Motor neuron (in vitro differentiated cells): ENCODE measurements around the gene CELA1. TPM values are rescaled to one million over a fixed set of nuclear protein-coding genes. Genes with fewer than 3 reads are reported as not detected.

Experiments
- ATAC-seq, 8 experiments: fragments of 200-7000 bp; cut with Tn5 transposase; replicated peaks in 6 of 8; 2 replicates each; pipeline ENCODE4 v1.8.0; 2021; ENCODE audit warnings: mild to moderate bottlenecking in 8 of 8, moderate library complexity in 8 of 8
- H3K27ac ChIP-seq, 2 donors: fragments of 250-450 bp; sonication (Bioruptor Pico); 2 replicates each; pipeline ENCODE4 v1.9.0; 2021; ENCODE audit warnings: antibody characterized with exemption in 2 of 2, mild to moderate bottlenecking in 2 of 2, moderate library complexity in 1 of 2
- H3K4me1 ChIP-seq, 2 donors: fragments of 250-450 bp; sonication (Bioruptor Pico); replicated peaks in 1 of 2; 2 replicates each; pipeline ENCODE4 v1.6.1; 2021; ENCODE audit warnings: antibody characterized with exemption in 2 of 2, mild to moderate bottlenecking in 2 of 2, moderate library complexity in 1 of 2
- H3K4me3 ChIP-seq, 5 donors: fragments of 250-450 bp; sonication (Bioruptor Pico); 2 replicates each; pipeline ENCODE4 v1.9.0; 2021; ENCODE audit warnings: antibody characterized with exemption in 5 of 5, mild to moderate bottlenecking in 5 of 5, moderate library complexity in 4 of 5
- WGBS, 10 experiments: fragments of 450-650 bp; shearing (Covaris generic); methylation state at CpG; one replicate each; pipeline ENCODE4 v1.0.0; 2022; 5-methylcytosine and 5-hydroxymethylcytosine counted together
- in situ Hi-C, 9 experiments: fragments of 400-800 bp; cut with MboI; loops; one replicate each; pipeline ENCODE4 v1.15.0; 2021; ENCODE audit warnings: low sequenced_read_pairs in 9 of 9, low pct_unique_long_range_greater_than_20kb in 2 of 9; ENCODE audit not compliant: unreplicated experiment in 9 of 9
- total RNA-seq, 8 experiments: library from RNA; unstranded; fragments of 300-600 nt; gene quantifications; 2 replicates each; pipeline versions ENCODE4 v1.2.3 to v1.2.4, GENCODE V29; 2022

CELA1 gene
- total RNA-seq, result not detected

DNA sequence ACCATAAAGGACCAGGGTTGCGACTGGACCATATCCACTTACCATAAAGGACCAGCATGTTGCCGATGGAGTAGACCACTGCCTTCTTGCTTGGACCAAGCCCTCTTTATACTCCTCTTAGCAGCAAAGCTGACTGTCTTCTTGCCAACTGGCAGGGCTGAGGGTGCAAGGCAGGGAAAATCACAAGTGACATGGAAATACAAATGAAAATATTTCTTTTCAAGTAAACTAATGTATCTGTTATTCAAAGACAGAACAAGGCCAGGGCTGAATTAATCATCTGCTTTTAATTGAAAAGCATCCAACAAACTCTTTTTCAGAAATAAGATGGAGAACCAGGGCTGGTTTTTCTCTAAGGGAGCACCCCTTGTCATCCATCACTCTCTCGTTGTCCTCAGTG lies at the start of gene CELA1:
TSS of gene CELA1 (minus strand) at position 99 of the 400 bp plus-strand sequence. CDS start at position 58, 41 bp downstream.
- Histone ChIP-seq H3K4me1 (no peaks in the 10 kb centered on the region), H3K27ac (no peak within 1 kb of the TSS), H3K4me3 (no peak within 1 kb of the TSS)
- ATAC-seq, result no peak
- in situ Hi-C loops, result loop anchor here in 6 of 9 experiments (10.0 to 25.0 kb wide), 6 partner anchors 82 to 534 kb away; partner anchors contain the start of genes TMPRSS12 (in 2 of the 6), CSRNP2 (in 1 of the 6), LETMD1 (in 1 of the 6) and SLC11A2 (in 1 of the 6)
- WGBS, 10 experiments, result 20 to 92% (median 71%) methylated on average over 1 to 3 of the region's 3 CpGs; no CpG with 5 or more reads in 2 of the 10 experiments

DNA sequence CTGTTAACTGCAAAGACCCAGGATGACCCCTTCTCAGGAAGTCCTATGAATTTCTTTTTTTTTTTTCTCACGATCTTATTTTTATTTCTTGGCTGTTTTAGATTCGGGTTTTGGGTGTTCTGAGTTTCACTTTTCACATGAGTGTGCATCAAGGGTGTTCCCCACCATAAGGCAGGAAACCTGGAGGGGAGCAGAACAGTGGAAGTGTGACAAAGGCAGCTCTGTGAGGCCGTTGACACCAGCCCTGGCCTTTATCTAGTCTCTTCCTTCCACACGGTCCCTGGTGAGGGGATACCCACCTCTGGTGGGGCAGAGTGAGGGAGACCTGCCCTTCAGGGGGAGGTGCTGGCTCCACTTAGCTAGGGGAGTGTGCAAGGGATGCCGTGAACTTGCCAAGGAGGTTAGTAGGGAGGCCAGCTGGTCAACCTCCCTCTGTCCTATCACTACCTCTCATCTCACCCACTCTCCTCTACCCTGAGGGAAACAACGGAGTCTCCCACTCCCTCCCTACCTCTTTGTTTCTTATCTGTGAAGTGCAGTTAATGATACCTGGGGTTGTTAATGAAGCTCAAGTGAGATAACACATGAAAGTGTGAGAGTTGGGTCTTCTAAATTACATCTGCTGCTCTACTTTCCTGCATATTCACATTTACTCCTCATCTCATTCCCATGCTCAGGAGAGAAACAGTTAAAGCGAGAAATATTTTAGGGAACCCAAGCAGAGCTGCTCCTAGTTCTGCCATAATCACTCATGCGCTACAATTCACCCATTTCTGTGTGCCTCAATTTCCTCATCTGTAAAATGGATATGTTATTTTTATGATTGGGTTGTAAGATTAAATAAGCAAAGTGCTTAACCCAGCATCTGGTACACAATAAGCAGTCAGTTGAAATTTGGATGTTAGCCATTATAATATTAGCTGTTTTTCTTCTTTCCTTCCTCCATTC lies 49.1 kb upstream of the CELA1 start:
- Histone ChIP-seq H3K4me3 (no peak overlapping the region), H3K4me1 (peaks cover 2 to 5% of the 10 kb centered on the region in 2 donors), H3K27ac (no peak overlapping the region)
- no peak for ATAC-seq
- WGBS, 10 experiments, result 33 to 100% (median 73%) methylated on average over 1 to 5 of the region's 8 CpGs; no CpG with 5 or more reads in 1 of the 10 experiments
- in situ Hi-C loops, result no loop called here

DNA sequence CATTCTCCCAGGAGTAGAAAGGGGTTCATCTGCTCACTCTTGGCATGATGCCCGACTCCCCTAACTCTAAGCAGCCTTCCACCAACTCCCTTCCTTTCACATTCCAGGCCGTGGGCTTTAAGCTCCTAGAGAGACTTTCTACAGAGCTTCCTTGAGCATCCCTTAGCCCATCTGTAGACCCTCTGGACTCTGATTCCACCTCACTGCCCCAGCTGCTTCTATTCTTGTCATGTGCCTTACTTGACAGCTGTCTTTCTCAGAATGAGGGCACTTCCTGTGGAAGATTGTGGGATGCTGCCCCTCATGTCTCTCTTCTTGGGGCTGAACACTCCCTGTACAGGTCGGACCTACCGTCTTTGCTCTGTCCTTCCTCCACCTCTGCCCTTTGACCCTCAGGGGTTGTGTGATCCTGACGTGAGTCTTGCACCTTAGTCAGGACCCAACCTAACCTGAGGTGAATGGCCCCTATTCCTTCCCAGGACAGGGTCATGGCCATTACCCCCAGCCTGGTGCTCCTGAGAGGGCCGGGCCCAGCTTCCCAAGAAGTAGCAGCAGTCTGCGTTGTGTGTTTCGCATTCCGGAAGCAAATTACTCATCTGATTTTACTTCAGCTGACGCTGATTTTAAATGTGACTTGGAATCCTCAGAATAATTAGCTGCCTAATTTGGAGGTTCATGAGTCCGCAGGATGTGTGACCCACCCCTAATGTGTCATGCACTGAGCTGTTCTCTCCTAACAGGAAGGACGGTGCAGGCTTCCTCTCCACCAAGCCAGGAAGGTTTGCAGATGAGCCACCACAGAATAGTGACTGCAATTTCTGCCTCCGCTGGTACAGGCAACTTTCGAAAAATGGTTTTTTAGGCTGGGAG lies 47.4 kb upstream of the CELA1 start:
- peak in 2 of 8 experiments; percentile 57 to 62 for ATAC-seq
- Histone ChIP-seq H3K4me3 (no peak overlapping the region), H3K4me1 (peaks cover 2 to 5% of the 10 kb centered on the region in 2 donors), H3K27ac (no peak overlapping the region)
- WGBS, 10 experiments, result 0 to 93% (median 64%) methylated on average over 1 to 11 of the region's 14 CpGs
- in situ Hi-C loops, result no loop called here

DNA sequence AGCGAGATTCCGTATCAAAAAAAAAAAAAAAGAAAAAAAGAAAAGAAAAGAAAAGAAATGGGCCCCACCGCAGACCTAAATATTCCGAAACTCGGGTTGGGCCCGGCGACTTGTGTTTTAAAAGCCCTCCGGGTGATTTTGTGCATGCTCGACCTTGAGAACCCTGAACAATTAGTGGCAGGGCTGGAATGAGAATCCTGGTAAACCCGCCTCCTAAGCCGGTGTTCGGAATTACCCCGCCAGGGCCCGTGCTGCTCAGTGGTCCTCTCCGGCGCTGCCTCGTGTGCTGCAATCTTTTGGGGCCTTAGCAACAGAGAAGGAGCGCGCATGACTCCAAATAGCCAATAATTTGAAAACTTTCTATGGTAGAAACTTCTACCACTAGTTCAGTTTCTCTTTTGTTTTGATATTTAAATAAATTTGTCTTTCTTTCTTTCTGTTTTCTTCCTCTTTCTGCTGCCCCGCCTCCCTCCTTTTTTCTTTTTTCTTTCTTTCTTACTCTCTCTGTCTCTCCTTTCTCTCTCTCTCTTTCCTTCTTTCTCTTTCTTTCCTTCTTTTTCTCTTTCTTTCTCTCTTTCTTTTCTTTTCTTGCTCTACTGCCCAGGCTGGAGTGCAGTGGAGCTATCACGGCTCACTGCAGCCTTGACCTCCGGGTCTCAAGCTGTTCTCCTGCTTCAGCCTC lies 46.2 kb upstream of the CELA1 start:
- Histone ChIP-seq H3K27ac (no peak overlapping the region), H3K4me1 (peaks cover 2 to 11% of the 10 kb centered on the region in 2 donors), H3K4me3 (no peak overlapping the region)
- in situ Hi-C loops, result no loop called here
- 32 to 85% (median 38%) methylated on average over 9 to 19 of the region's 22 CpGs; no CpG with 5 or more reads in 1 of the 10 experiments for WGBS, 10 experiments
- peak in 3 of 8 experiments; percentile 6 to 54 (median 34) for ATAC-seq

DNA sequence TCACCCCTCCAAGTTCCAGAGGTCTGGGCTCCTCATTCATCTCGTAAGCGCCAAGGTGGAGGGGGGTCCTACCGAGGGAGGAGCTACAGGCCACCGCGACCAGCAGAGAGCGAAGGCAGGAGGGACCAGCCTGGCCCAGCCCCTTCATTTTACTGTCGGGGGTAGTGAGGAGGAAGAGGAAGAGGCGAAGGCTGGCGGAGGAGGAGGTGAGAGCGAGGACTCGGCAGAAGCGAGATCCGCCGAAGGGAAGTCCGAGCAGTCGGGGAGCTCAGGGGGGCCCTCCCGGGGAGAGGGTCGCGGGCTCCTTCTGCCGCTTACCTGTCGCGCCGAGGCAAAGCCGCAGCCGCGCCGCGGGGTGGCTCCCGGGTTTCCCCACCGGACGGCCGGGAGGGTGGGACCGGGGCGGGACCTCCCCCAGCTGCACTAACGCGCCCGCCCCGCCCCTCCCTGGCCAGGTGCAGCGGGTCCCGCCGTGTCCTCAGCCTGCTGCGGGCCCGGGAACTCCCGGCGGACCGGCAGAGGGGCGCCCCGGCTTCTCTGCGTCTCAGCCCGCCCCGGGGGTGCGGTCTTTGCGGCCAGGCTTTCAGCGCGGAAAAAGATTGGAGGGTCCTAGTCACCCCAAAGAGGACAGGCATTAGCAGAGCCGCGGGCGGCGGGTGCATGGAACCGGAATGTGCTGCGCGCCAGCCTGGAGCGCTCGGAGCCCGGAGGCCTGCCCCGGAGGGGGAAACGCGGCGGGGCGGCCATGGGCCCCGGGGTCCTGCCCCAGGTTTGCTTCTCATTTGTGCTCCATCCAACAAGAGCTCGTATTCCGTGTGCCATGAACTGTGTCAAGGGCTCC lies 45.0 kb upstream of the CELA1 start, which contains the start of gene GALNT6:
TSS of gene GALNT6 (minus strand) at position 124 of the 841 bp plus-strand sequence. CDS start 11,625 bp downstream, outside the sequence.
- ATAC-seq, result peak; percentile 3 to 79 (median 67)
- in situ Hi-C loops, result no loop called here
- WGBS, 10 experiments, result 0 to 3% (median 0%) methylated on average over 1 to 6 of the region's 73 CpGs; no CpG with 5 or more reads in 5 of the 10 experiments
- Histone ChIP-seq H3K4me1 (peaks cover 2 to 11% of the 10 kb centered on the region in 2 donors), H3K4me3 (peak within 1 kb of the TSS; percentile 17 to 41 (median 30)), H3K27ac (no peak within 1 kb of the TSS)

DNA sequence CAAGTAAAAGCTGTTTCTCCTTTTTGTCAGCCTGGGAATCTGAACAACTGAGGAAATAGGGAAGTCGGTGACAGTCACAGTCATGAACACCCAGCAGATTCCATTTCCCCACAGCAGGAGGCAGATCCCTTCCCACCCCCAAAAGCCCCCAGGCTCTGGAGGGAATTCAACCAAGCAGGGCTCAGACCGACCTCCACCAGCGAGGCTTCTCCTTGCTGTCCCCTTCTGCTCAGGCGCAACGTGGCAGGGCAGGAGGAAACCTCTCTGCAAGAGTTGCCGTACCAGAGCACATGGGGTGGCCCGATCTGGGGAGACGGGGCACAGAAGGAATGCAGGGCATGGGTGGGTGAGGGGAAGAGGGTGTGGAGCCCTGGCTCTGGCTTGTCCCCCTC lies 44.4 kb upstream of the CELA1 start:
- Histone ChIP-seq H3K4me3 (peak overlapping the region in 2 of 5 donors; percentile 28 to 33), H3K4me1 (peaks cover 2 to 11% of the 10 kb centered on the region in 2 donors), H3K27ac (no peak overlapping the region)
- 50 to 60% methylated on average over 1 to 2 of the region's 8 CpGs; no CpG with 5 or more reads in 8 of the 10 experiments for WGBS, 10 experiments
- ATAC-seq, result peak in 6 of 8 experiments; percentile 25 to 43 (median 30)
- in situ Hi-C loops, result no loop called here

DNA sequence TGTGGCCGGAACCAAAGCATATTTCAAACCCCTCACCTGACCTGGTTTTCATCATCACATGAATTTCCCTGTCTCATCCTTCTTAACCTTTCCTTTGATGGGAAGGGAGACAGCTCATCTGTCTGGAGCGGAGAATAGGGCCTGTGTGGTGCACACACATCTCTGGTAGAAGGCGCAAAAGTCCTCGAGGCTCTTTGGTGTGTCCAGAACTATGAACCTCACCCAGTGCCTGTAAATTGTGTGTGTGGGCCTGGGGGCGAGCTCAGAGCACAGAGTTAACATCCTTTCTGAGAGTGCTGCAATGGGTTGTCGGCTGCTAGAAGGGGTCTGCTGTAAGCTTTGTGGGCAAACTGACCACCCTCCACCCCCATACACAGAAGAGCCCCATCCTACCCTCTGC lies 44.0 kb upstream of the CELA1 start:
- H3K4me3 ChIP-seq, result no peak overlapping the region
- 40 to 100% (median 64%) methylated on average over 1 to 2 of the region's 6 CpGs; no CpG with 5 or more reads in 7 of the 10 experiments for WGBS, 10 experiments
- H3K27ac ChIP-seq, result no peak overlapping the region
- in situ Hi-C loops, result no loop called here
- peaks cover 2 to 11% of the 10 kb centered on the region in 2 donors for H3K4me1 ChIP-seq
- peak in 3 of 8 experiments; percentile 5 to 43 (median 5) for ATAC-seq

DNA sequence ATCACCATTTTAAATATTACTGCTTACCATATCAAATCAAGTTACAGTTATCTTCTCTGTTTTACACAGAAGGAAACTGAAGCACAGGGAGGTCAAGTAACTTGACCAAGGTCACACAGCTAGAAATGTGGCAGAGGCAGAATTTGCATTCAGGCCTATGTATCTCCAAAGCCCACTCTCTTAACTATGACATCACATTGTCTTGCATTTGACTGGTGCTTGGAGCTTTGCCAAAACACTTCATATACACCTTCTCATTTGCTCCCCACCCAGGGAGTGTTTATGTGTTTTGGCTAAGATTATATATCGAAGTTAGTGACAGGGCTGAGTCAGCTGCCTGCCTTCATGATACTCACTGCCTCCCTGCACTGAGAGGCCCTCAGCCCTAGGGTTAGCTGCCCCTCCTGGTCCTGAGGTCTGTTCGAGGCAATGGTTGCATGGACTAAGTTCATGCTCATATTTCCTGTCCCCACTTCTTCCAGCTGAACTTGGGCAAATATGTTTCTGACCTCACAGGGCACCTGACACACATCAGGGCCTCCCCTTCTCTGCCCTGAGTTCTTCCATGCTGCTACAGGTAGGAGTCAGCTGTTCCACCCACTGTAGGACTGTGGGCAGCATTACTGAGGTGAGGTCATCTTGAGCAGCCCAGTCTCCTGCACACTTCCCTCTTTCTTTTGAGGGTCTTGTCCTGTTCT lies 43.0 kb upstream of the CELA1 start:
- H3K27ac ChIP-seq, result no peak overlapping the region
- 17 to 100% (median 92%) methylated on average over 1 to 2 of the region's 2 CpGs; no CpG with 5 or more reads in 5 of the 10 experiments for WGBS, 10 experiments
- ATAC-seq, result peak in 5 of 8 experiments; percentile 2 to 45 (median 19)

DNA sequence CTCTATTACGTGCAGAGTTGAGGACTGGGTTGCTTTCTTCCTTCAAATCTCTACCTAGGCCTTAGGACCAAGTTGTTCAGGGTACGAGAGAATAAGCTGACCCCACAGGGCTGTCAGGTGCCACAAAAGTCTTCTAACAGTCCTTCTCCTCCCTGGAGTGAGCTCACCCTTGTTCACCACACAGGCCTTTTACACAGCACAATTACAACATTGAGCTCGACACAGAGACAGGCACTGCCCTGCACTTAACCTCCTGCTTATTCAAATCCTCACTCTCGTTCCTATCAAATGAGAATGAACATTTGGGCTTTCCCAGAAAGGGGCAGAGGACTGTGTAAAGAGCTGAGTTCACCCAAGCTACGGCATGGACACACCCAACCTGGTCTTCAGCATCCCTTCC lies 42.4 kb upstream of the CELA1 start:
- WGBS, 10 experiments, result 65 to 100% (median 78%) methylated on average over 1 to 5 of the region's 5 CpGs; no CpG with 5 or more reads in 3 of the 10 experiments
- no peak overlapping the region for H3K4me3 ChIP-seq
- peak in 3 of 8 experiments; percentile 4 to 45 (median 36) for ATAC-seq
- no peak overlapping the region for H3K27ac ChIP-seq
- peaks cover 2 to 11% of the 10 kb centered on the region in 2 donors for H3K4me1 ChIP-seq
- in situ Hi-C loops, result no loop called here

More for the DNA sequence above, 43.0 kb upstream of the CELA1 start:
- Histone ChIP-seq H3K4me3 (no peak overlapping the region), H3K4me1 (peaks cover 2 to 11% of the 10 kb centered on the region in 2 donors)
- in situ Hi-C loops, result no loop called here

DNA sequence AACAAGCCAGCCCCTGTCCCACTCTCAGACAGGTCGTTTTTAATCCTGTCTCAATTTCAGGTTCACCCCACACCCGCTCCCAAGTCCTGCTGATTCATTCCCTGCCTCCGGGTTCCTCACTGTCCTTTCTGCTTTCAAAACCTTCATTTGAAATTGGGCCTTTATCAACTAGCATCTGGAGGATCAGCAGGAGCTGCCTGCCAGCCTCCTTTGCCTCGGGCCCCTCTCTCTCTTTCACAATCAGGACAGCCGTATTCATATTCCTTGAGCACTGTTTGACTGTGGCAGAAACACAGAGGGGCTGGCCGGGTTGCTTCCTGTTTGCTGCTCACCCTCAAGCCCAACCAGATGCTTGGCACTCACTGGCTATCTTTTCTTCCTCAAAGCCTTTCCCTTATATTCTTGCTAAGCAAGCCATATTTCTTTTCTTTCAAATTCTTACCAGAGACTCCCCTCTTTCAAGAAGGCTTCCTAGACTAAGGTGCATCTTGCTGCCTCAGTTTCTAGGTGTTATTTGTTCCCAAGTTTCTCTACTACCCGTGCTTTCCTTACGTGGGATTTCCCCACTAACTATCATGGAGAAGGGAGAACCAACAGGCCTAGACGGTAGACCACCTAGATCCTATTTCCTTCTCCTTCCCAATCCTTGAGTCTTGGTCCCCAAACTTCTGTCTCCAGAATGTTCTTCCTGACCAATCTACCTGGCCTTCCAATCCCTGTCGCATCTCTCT lies 41.8 kb upstream of the CELA1 start:
- WGBS, 10 experiments, result 26 to 100% (median 56%) methylated on average over 1 to 8 of the region's 10 CpGs
- ATAC-seq, result peak in 3 of 8 experiments; percentile 12 to 70 (median 28)
- Histone ChIP-seq H3K4me1 (peaks cover 2 to 11% of the 10 kb centered on the region in 2 donors), H3K4me3 (no peak overlapping the region), H3K27ac (no peak overlapping the region)
- in situ Hi-C loops, result no loop called here
